B cell (primary cell): ENCODE results near the gene ZNF280D. TPM values are rescaled to one million over a fixed set of nuclear protein-coding genes. Genes with fewer than 3 reads are reported as not detected.

ENCODE experiments used
- ATAC-seq: fragments of 200-7000 bp; cut with Tn5 transposase; one replicate; pipeline ENCODE4 v1.10.0; 2021; ENCODE audit warnings: low read depth, mild to moderate bottlenecking, moderate number of reproducible peaks, moderate library complexity
- CTCF ChIA-PET: fragments of 350-600 bp; sonication (Branson Sonifier 250); formaldehyde crosslinking; loops from one replicate; lab custom pipeline; 2021; ENCODE audit warnings: antibody characterized with exemption, inconsistent platforms; lab: Charles Lee
- POLR2A ChIA-PET: fragments of 350-600 bp; sonication (Branson Sonifier 250); formaldehyde crosslinking; loops from one replicate; lab custom pipeline; 2021; ENCODE audit warnings: antibody characterized with exemption; lab: Charles Lee
- DNase-seq: peaks from one replicate; pipeline ENCODE4 v3.0.0; 2013
- H2AFZ ChIP-seq: 2 replicates; pipeline ENCODE4 v1.6.1; 2012; ENCODE audit warnings: mild to moderate bottlenecking, low read depth, low read length; ENCODE audit not compliant: insufficient read depth, poor library complexity, severe bottlenecking
- H3K27ac ChIP-seq, 2 donors: 1 replicate in 1 of 2; 2 replicates in 1 of 2; pipeline ENCODE4 v1.5.1; 2012 to 2013; ENCODE audit warnings: low read length in 2 of 2, mild to moderate bottlenecking in 2 of 2, moderate library complexity in 1 of 2
- H3K27me3 ChIP-seq, 4 experiments: fragments of 200-600 bp in 1 of 4; sonication (generic) in 1 of 4; replicated peaks in 1 of 4; 1 replicate in 2 of 4; 2 replicates in 2 of 4; pipeline versions ENCODE4 v1.6.1 to v1.7.0; 2013 to 2016; ENCODE audit warnings: low read length in 3 of 4, mild to moderate bottlenecking in 2 of 4, mixed read lengths in 1 of 4, moderate library complexity in 1 of 4; ENCODE audit not compliant: insufficient read depth in 4 of 4, control insufficient read depth in 3 of 4; ENCODE audit errors: control extremely low read depth in 1 of 4
- H3K36me3 ChIP-seq, 2 experiments: replicated peaks in 1 of 2; 1 replicate in 1 of 2; 2 replicates in 1 of 2; pipeline versions ENCODE4 v1.6.1 to v1.7.1; 2013; ENCODE audit warnings: low read length in 1 of 2; ENCODE audit not compliant: insufficient read depth in 2 of 2, control insufficient read depth in 1 of 2; ENCODE audit errors: control extremely low read depth in 1 of 2, extremely low read depth in 1 of 2
- H3K4me1 ChIP-seq, 2 donors: fragments of 200-600 bp in 1 of 2; sonication (generic) in 1 of 2; 1 replicate in 1 of 2; 2 replicates in 1 of 2; pipeline versions ENCODE4 v1.5.1 to v1.6.1; 2013 to 2017; ENCODE audit warnings: low read length in 2 of 2; ENCODE audit not compliant: control insufficient read depth in 2 of 2, insufficient read depth in 2 of 2
- H3K4me2 ChIP-seq: replicated peaks from 2 replicates; pipeline ENCODE3; 2012; ENCODE audit warnings: mild to moderate bottlenecking, low read depth, low read length; ENCODE audit not compliant: poor library complexity, severe bottlenecking
- H3K4me3 ChIP-seq, 5 experiments: fragments of 200-600 bp in 1 of 5; sonication (generic) in 1 of 5; 1 replicate in 3 of 5; 2 replicates in 2 of 5; pipeline versions ENCODE4 v1.5.1 to v1.7.0; 2011 to 2016; ENCODE audit warnings: low read length in 4 of 5, mild to moderate bottlenecking in 4 of 5, low read depth in 2 of 5, control low read depth in 1 of 5, moderate library complexity in 1 of 5; ENCODE audit not compliant: insufficient read depth in 1 of 5; ENCODE audit errors: control extremely low read depth in 1 of 5, extremely low read depth in 1 of 5
- H3K79me2 ChIP-seq: fragments of 200-600 bp; sonication (generic); one replicate; pipeline ENCODE4 v1.6.0; 2016; ENCODE audit warnings: low read length; ENCODE audit not compliant: control insufficient read depth, insufficient read depth
- H3K9ac ChIP-seq: fragments of 200-600 bp; sonication (generic); 2 replicates; pipeline ENCODE4 v1.6.1; 2017; ENCODE audit warnings: mild to moderate bottlenecking, low read length, moderate library complexity
- H3K9me3 ChIP-seq, 3 donors: one replicate each; pipeline versions ENCODE4 v1.6.1 to v1.7.1; 2013; ENCODE audit warnings: low read length in 2 of 3; ENCODE audit not compliant: control insufficient read depth in 2 of 3, insufficient read depth in 1 of 3; ENCODE audit errors: control extremely low read depth in 1 of 3
- H4K20me1 ChIP-seq: 2 replicates; pipeline ENCODE4 v1.6.0; 2012; ENCODE audit warnings: mild to moderate bottlenecking, low read length; ENCODE audit not compliant: insufficient read depth, control insufficient read depth, poor library complexity, severe bottlenecking
- H3K27ac Mint-ChIP-seq: one replicate; pipeline ENCODE4 v1.8.0; 2021; ENCODE audit warnings: mixed read lengths
- H3K27me3 Mint-ChIP-seq: one replicate; pipeline ENCODE4 v1.8.0; 2021; ENCODE audit warnings: mixed read lengths
- H3K4me1 Mint-ChIP-seq: one replicate; pipeline ENCODE4 v1.8.0; 2021; ENCODE audit warnings: mixed read lengths
- H3K4me3 Mint-ChIP-seq: one replicate; pipeline ENCODE4 v1.8.0; 2021; ENCODE audit warnings: mixed read lengths
- H3K9me3 Mint-ChIP-seq: one replicate; pipeline ENCODE4 v1.8.0; 2022; ENCODE audit warnings: mixed read lengths; ENCODE audit not compliant: insufficient read depth
- EZH2 ChIP-seq: IDR thresholded peaks from 2 replicates; pipeline ENCODE4 v1.6.1; 2012; ENCODE audit warnings: borderline replicate concordance, low read depth, mild to moderate bottlenecking, moderate library complexity, low read length; ENCODE audit not compliant: insufficient read depth, poor library complexity, severe bottlenecking
- WGBS: methylation state at CpG from one replicate; pipeline ENCODE4 v1.1.5; 2013; ENCODE audit warnings: missing lambda C conversion rate; ENCODE audit not compliant: insufficient coverage; 5-methylcytosine and 5-hydroxymethylcytosine counted together
- intact Hi-C: fragments of 100-400 bp; cut with micrococcal nuclease; formaldehyde crosslinking; loops from one replicate; pipeline ENCODE4 v1.10.0; 2022
- polyA plus RNA-seq: library from polyadenylated mRNA; depleted of rRNA; stranded (reverse); fragments of >200 nt; gene quantifications from 2 replicates; pipeline ENCODE4 v1.2.3, GENCODE V29; 2012
- total RNA-seq, 2 donors: library from RNA; stranded (reverse); fragments of 120-200 nt in 1 of 2; gene quantifications; 1 replicate in 1 of 2; 2 replicates in 1 of 2; pipeline versions ENCODE4 v1.2.3 to v1.2.4, GENCODE V29; 2013 to 2022
- TF ChIP-seq, protein P1 (sequence below): fragments of 200-600 bp; IDR thresholded peaks from one replicate; pipeline ENCODE4 v1.8.0; 2022; ENCODE audit warnings: antibody characterized with exemption, mild to moderate bottlenecking

ZNF280D gene
- total and polyA plus RNA-seq, 2 donors (not counting 1 experiment from before 2014, with no cell fraction given) = 14.7 to 68.3 TPM

DNA sequence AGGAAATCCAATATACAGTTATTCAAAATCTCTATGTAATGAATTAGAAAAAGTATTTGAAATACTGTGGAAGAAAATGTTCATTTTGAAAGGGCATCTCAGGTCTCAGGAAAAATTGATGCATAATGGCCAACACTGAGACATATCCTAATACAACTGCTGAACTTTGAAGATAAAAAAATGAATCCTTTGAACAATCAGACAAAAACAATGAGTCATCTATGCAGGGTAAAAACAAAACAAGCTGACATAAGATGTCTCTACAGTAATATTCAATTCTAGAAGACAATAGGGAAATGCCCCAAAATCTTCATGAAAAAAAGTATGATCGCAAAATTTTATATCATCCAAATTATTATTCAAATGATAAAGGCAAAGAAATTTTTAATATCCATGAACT lies 34.0 kb upstream of the ZNF280D start:
- intact Hi-C loops = no loop called here
- no peak overlapping the region for H3K27ac ChIP-seq

DNA sequence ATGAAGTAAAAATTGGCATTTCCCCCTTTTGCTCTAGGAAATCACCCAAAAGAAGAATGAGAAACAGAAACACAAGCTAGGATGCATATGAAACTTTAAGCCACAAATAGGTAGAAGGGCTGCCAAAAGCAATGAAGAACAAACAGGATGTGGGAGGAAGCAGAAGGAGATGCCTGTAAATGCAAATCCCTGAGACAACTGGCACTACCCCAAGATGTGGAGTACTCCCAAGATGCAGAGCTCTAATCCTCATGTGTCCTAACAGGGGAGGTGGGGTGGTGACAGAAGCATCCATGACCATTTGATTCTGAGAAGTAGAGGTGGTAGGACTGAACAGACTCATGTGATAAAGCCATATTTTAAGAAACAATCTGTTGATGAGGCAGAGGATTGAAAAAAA lies 31.9 kb upstream of the ZNF280D start:
- Histone ChIP-seq H3K4me1 (no peaks in the 10 kb centered on the region), H3K36me3 (no peaks in the 10 kb centered on the region), H3K4me2 (no peak overlapping the region), H3K9ac (no peak overlapping the region), H3K79me2 (no peaks in the 10 kb centered on the region), H3K4me3 (no peak overlapping the region), H2AFZ (no peak overlapping the region), H4K20me1 (no peaks in the 10 kb centered on the region), H3K27ac (no peak overlapping the region), H3K27me3 (no peaks in the 10 kb centered on the region), H3K9me3 (no peaks in the 10 kb centered on the region)
- ATAC-seq (no peak), DNase-seq (no peak)
- H3K4me3 Mint-ChIP-seq = no peak overlapping the region
- POLR2A ChIA-PET = no interaction called here
- no peaks in the 10 kb centered on the region for H3K27me3 Mint-ChIP-seq
- no peak overlapping the region for H3K27ac Mint-ChIP-seq
- CTCF ChIA-PET = no interaction called here
- intact Hi-C loops = no loop called here
- H3K9me3 Mint-ChIP-seq = no peaks in the 10 kb centered on the region
- no peak for TF ChIP-seq EZH2
- no peaks in the 10 kb centered on the region for H3K4me1 Mint-ChIP-seq

More for the DNA sequence above, 34.0 kb upstream of the ZNF280D start:
- H3K9me3 Mint-ChIP-seq = no peaks in the 10 kb centered on the region
- H3K27ac Mint-ChIP-seq = no peak overlapping the region
- Histone ChIP-seq H3K9ac (no peak overlapping the region), H3K27me3 (no peaks in the 10 kb centered on the region), H2AFZ (no peak overlapping the region), H3K4me1 (no peaks in the 10 kb centered on the region), H4K20me1 (no peaks in the 10 kb centered on the region), H3K79me2 (no peaks in the 10 kb centered on the region), H3K4me3 (no peak overlapping the region), H3K4me2 (no peak overlapping the region), H3K9me3 (no peaks in the 10 kb centered on the region), H3K36me3 (no peaks in the 10 kb centered on the region)
- no peak overlapping the region for H3K4me3 Mint-ChIP-seq
- no peak for DNase-seq
- WGBS = no CpG with 5 or more reads among the region's 1 CpG
- no peak for TF ChIP-seq EZH2
- TF ChIP-seq, protein P1, sequence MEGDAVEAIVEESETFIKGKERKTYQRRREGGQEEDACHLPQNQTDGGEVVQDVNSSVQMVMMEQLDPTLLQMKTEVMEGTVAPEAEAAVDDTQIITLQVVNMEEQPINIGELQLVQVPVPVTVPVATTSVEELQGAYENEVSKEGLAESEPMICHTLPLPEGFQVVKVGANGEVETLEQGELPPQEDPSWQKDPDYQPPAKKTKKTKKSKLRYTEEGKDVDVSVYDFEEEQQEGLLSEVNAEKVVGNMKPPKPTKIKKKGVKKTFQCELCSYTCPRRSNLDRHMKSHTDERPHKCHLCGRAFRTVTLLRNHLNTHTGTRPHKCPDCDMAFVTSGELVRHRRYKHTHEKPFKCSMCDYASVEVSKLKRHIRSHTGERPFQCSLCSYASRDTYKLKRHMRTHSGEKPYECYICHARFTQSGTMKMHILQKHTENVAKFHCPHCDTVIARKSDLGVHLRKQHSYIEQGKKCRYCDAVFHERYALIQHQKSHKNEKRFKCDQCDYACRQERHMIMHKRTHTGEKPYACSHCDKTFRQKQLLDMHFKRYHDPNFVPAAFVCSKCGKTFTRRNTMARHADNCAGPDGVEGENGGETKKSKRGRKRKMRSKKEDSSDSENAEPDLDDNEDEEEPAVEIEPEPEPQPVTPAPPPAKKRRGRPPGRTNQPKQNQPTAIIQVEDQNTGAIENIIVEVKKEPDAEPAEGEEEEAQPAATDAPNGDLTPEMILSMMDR = no peak
- no peaks in the 10 kb centered on the region for H3K4me1 Mint-ChIP-seq
- peaks cover 9% of the 10 kb centered on the region for H3K27me3 Mint-ChIP-seq
- ChIA-PET POLR2A (no interaction called here), CTCF (no interaction called here)
- no peak for ATAC-seq
